ENCODE measurements around the gene TMCO4.
"Not testable (repeated sequence)": the region's sequence is repeated elsewhere in the genome, so short reads cannot be mapped to it uniquely, and the experiment has no call there.

TMCO4 gene

GRCh38 chr1:19812875-19813642 is 13.3 kb upstream of the TMCO4 start:
- no peak for DNase-seq

GRCh38 chr1:19811206-19811851 is 11.6 kb upstream of the TMCO4 start:
- peak; percentile 28 for DNase-seq

GRCh38 chr1:19809044-19809750 is 9.5 kb upstream of the TMCO4 start:
- DNase-seq = no peak

GRCh38 chr1:19808351-19808750 is 8.6 kb upstream of the TMCO4 start:
- DNase-seq = no peak

- no peak for DNase-seq
Measured at GRCh38 chr1:19804831-19805251, 5.1 kb upstream of the TMCO4 start.

- DNase-seq = no peak
Measured at GRCh38 chr1:19802269-19802668, 2.6 kb upstream of the TMCO4 start.

GRCh38 chr1:19800076-19800804 is 524 bp upstream of the TMCO4 start:
- DNase-seq = peak; percentile 61

GRCh38 chr1:19798486-19799229 is 1.1 kb downstream of the TMCO4 start:
- no peak for DNase-seq

GRCh38 chr1:19797827-19798226 is 1.9 kb downstream of the TMCO4 start:
- no peak for DNase-seq

GRCh38 chr1:19794583-19794982 is 5.1 kb downstream of the TMCO4 start:
- no peak for DNase-seq

GRCh38 chr1:19793360-19794046 is 6.2 kb downstream of the TMCO4 start:
- DNase-seq = no peak

GRCh38 chr1:19792237-19793002 is 7.3 kb downstream of the TMCO4 start:
- DNase-seq = no peak

GRCh38 chr1:19790061-19790975 is 9.4 kb downstream of the TMCO4 start:
- not testable (repeated sequence) for DNase-seq

GRCh38 chr1:19786988-19787423 is 12.7 kb downstream of the TMCO4 start:
- no peak for DNase-seq

GRCh38 chr1:19785660-19786059 is 14.1 kb downstream of the TMCO4 start:
- no peak for DNase-seq

GRCh38 chr1:19780267-19780877 is 19.3 kb downstream of the TMCO4 start:
- DNase-seq = no peak

GRCh38 chr1:19776933-19777332 is 22.8 kb downstream of the TMCO4 start:
- DNase-seq = no peak

- no peak for DNase-seq
Measured at GRCh38 chr1:19776287-19776686, 23.4 kb downstream of the TMCO4 start.

- no peak for DNase-seq
Measured at GRCh38 chr1:19775831-19776230, 23.9 kb downstream of the TMCO4 start.

Data from NK-92 treated with Interleukin-12 subunit alpha and Interleukin-12 subunit beta, amount 100 ng/mL, for 24 hours (cell line).